ENCODE measurements around the gene ECHS1. TPM values are rescaled to one million over a fixed set of nuclear protein-coding genes. Genes with fewer than 3 reads are reported as not detected.

Gene ECHS1
- total RNA-seq, 2 experiments from 2014 or later = 46.2 to 48.3 TPM

- no peak overlapping the region for H3K27ac ChIP-seq (ENCODE audit: low read depth, low read length, poor library complexity, severe bottlenecking)
- intact Hi-C loops (cut with micrococcal nuclease; ENCODE audit: unreplicated experiment) = no loop called here
- TF ChIP-seq EZH2phosphoT487 (IDR thresholded peaks at IDR 0.05; ENCODE audit: borderline replicate concordance, low read depth, low read length) = no peak
- TF ChIP-seq, protein P1, sequence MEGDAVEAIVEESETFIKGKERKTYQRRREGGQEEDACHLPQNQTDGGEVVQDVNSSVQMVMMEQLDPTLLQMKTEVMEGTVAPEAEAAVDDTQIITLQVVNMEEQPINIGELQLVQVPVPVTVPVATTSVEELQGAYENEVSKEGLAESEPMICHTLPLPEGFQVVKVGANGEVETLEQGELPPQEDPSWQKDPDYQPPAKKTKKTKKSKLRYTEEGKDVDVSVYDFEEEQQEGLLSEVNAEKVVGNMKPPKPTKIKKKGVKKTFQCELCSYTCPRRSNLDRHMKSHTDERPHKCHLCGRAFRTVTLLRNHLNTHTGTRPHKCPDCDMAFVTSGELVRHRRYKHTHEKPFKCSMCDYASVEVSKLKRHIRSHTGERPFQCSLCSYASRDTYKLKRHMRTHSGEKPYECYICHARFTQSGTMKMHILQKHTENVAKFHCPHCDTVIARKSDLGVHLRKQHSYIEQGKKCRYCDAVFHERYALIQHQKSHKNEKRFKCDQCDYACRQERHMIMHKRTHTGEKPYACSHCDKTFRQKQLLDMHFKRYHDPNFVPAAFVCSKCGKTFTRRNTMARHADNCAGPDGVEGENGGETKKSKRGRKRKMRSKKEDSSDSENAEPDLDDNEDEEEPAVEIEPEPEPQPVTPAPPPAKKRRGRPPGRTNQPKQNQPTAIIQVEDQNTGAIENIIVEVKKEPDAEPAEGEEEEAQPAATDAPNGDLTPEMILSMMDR (conservative IDR thresholded peaks at IDR 0.05; ENCODE audit: low read length) = no peak
- peaks cover 9% of the 10 kb centered on the region for H3K4me1 ChIP-seq (ENCODE audit: insufficient read depth, low read length, poor library complexity, severe bottlenecking)
- H3K4me3 ChIP-seq (ENCODE audit: low read depth, low read length, poor library complexity, severe bottlenecking) = no peak overlapping the region
- no peaks in the 10 kb centered on the region for H4K20me1 ChIP-seq (ENCODE audit: insufficient read depth, low read length)
- H3K9me3 ChIP-seq (ENCODE audit: low read length) = no peaks in the 10 kb centered on the region
- H3K36me3 ChIP-seq (ENCODE audit: insufficient read depth, low read length) = no peaks in the 10 kb centered on the region
- ChIA-PET POLR2A (no interaction called here), CTCF (ENCODE audit: unreplicated experiment) (no interaction called here)
- H3K4me2 ChIP-seq (ENCODE audit: low read length) = no peak overlapping the region
- H2AFZ ChIP-seq (ENCODE audit: low read length) = no peak overlapping the region
- H3K9me2 ChIP-seq (ENCODE audit: insufficient read depth, low read length) = no peaks in the 10 kb centered on the region
- H3K79me2 ChIP-seq (ENCODE audit: insufficient read depth, low read depth, low read length) = no peaks in the 10 kb centered on the region
- BruUV-seq (replicated peaks) = no TSS peak
- DNase-seq (ENCODE audit: low spot score) = no peak
Measured at GRCh38 chr10:133326745-133327650, 46.2 kb downstream of the ECHS1 start.

DNA sequence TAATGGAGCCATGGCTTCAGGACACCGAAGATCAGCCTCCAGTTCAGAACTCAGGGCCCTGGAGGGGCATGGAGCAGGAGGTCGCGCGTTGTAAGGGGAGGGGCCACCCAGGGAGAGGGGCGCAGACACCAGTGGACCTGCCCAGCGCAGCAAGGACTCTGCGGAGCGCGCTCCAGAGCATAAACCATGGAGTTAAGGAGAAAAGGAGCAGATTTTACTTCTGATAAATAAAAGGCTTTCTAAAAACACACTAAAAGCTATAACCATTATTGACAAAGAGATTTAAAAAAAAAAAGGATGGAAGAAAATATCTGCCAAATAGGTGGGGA lies 47.0 kb downstream of the ECHS1 start:
- no peak overlapping the region for H3K27ac ChIP-seq (ENCODE audit: low read depth, low read length, poor library complexity, severe bottlenecking)
- CTCF ChIA-PET (ENCODE audit: unreplicated experiment) = no interaction called here
- no peaks in the 10 kb centered on the region for H3K79me2 ChIP-seq (ENCODE audit: insufficient read depth, low read depth, low read length)
- BruUV-seq (replicated peaks) = no TSS peak
- no peak for TF ChIP-seq EZH2phosphoT487 (IDR thresholded peaks at IDR 0.05; ENCODE audit: borderline replicate concordance, low read depth, low read length)
- TF ChIP-seq, protein P1 (conservative IDR thresholded peaks at IDR 0.05; ENCODE audit: low read length) = no peak
- no peak overlapping the region for H2AFZ ChIP-seq (ENCODE audit: low read length)
- no peaks in the 10 kb centered on the region for H3K9me3 ChIP-seq (ENCODE audit: low read length)
- no peak for DNase-seq (ENCODE audit: low spot score)
- H3K4me1 ChIP-seq (ENCODE audit: insufficient read depth, low read length, poor library complexity, severe bottlenecking) = peaks cover 9% of the 10 kb centered on the region
- H3K4me3 ChIP-seq (ENCODE audit: low read depth, low read length, poor library complexity, severe bottlenecking) = no peak overlapping the region
- intact Hi-C loops (cut with micrococcal nuclease; ENCODE audit: unreplicated experiment) = no loop called here
- H3K36me3 ChIP-seq (ENCODE audit: insufficient read depth, low read length) = no peaks in the 10 kb centered on the region
- H3K9me2 ChIP-seq (ENCODE audit: insufficient read depth, low read length) = no peaks in the 10 kb centered on the region
- H3K4me2 ChIP-seq (ENCODE audit: low read length) = no peak overlapping the region
- H4K20me1 ChIP-seq (ENCODE audit: insufficient read depth, low read length) = no peaks in the 10 kb centered on the region
- POLR2A ChIA-PET = no interaction called here
